ENCODE data around the gene TBP. TPM values are rescaled to one million over a fixed set of nuclear protein-coding genes. Genes with fewer than 3 reads are reported as not detected.
A peak's percentile ranks its signal among the peaks of the same experiment; 100 is the strongest.

TBP gene
- total and polyA plus RNA-seq, 2 of the 13 experiments (the other 11 are each of a cell fraction or from before 2014, with no cell fraction given) = 21.7 to 28.1 TPM

DNA sequence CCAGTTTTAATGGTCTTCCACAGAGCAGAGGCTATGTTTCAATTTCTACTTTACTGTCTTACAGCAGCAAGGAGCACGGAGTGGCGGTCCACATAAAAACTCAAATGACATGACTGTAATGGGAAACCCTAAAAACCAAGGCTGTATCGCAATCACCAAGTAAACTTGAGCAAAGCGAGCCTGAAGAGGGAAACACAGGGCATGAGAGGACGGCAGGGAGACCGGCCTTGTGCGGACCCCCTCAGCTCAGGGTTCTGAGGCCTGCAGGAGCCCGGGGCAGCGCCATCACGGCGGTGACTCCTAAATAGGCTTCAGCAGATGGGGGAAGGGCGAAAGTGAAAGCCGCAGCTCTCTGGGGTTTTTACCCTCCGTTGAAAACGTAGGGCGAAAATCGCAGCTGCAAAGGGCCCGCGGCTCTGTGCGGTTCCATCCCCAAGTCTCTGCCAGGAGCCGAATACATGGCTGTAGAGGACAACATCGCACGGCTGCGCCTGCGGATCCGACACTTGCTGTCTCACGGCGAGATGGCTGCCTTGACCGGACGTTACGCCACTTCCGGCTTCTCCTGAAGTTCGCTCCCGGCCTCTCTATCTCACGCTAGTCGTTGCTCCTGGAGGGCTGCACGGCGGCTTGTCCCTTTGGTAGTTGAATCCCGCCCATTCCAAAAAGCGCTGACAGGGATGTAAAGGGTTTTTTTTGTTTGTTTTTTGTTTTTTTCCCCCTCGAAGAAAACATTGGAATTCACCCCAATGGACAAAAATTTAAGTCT, 1.2 kb upstream of the TBP start, which contains the start of gene PSMB1:
Gene PSMB1 (minus strand): TSS at position 543 of the 769 bp plus-strand sequence. CDS start 65 bp downstream, at position 478.
- Histone ChIP-seq H3K4me3 (replicated peaks in 1 of 3; ENCODE audit: insufficient read depth in 1 of 3, low read depth in 2 of 3, low read length in 3 of 3) (peak within 1 kb of the TSS; percentile 98 to 99 (median 98)), H3K27me3 (ENCODE audit: control insufficient read depth in 1 of 2, insufficient read depth in 2 of 2, low read length in 2 of 2) (peaks cover 0 to 5% of the 10 kb centered on the region in 2 experiments; a peak in 1 of 5 replicates), H3K9me3 (ENCODE audit: low read length) (no peaks in the 10 kb centered on the region), H3K27ac (ENCODE audit: extremely low read length, insufficient read depth, low read length) (peak within 1 kb of the TSS; percentile 95), H3K9ac (ENCODE audit: insufficient read depth, low read depth, low read length) (peak within 1 kb of the TSS; percentile 96), H3K4me2 (ENCODE audit: low read depth, low read length) (peak within 1 kb of the TSS; percentile 98), H3K4me1 (ENCODE audit: insufficient read depth, low read length) (peaks cover 54% of the 10 kb centered on the region), H4K20me1 (ENCODE audit: insufficient read depth, low read length) (peaks cover 46% of the 10 kb centered on the region), H3K79me2 (ENCODE audit: insufficient read depth, low read length) (peaks cover 83% of the 10 kb centered on the region), H2AFZ (ENCODE audit: low read length) (peak within 1 kb of the TSS; percentile 99), H3K36me3 (replicated peaks in 1 of 2; ENCODE audit: control insufficient read depth in 1 of 2, insufficient read depth in 2 of 2, low read length in 2 of 2) (peaks cover 7 to 28% of the 10 kb centered on the region in 2 experiments)
- ChIA-PET POLR2A (interaction anchor here (0.6 to 3.1 kb wide), 11 partner anchors 11 to 851 kb away, joined by 3 to 22 read pairs (median 6); partner anchors contain the start of genes C6orf120, DYNLT2, ERMARD and PDCD2), CTCF (ENCODE audit: low intra/inter-chr PET ratio, low total read pairs) (no interaction called here)
- ATAC-seq (peak; percentile 89), FAIRE-seq (peak; percentile 78), DNase-seq (ENCODE audit: low spot score) (peak; percentile 96)
- intact Hi-C loops (cut with micrococcal nuclease; ENCODE audit: unreplicated experiment) (loop anchor here (5.0 kb wide), 3 partner anchors 246 to 851 kb away; partner anchors contain the start of genes C6orf120, FAM120B and WDR27), in situ Hi-C loops (cut with HindIII; ENCODE audit: extremely low pct_ligation_motif_present, low pct_unique_long_range_greater_than_20kb) (loop anchor here (5.0 kb wide), 1 partner anchor 801 kb away; the partner anchor contains the start of genes DYNLT2 and ERMARD)
- WGBS (ENCODE audit: low lambda C conversion rate) = 2% methylated on average over 34 of the region's 41 CpGs
- BruUV-seq (replicated peaks) = no TSS peak
- no peak for TF ChIP-seq ZNF546 (CRISPR knock-in tag; conservative IDR thresholded peaks at IDR 0.05)
- TF ChIP-seq ZNF33B (CRISPR knock-in tag; IDR thresholded peaks at IDR 0.05) = peak; percentile 92
- TF ChIP-seq, protein P1, sequence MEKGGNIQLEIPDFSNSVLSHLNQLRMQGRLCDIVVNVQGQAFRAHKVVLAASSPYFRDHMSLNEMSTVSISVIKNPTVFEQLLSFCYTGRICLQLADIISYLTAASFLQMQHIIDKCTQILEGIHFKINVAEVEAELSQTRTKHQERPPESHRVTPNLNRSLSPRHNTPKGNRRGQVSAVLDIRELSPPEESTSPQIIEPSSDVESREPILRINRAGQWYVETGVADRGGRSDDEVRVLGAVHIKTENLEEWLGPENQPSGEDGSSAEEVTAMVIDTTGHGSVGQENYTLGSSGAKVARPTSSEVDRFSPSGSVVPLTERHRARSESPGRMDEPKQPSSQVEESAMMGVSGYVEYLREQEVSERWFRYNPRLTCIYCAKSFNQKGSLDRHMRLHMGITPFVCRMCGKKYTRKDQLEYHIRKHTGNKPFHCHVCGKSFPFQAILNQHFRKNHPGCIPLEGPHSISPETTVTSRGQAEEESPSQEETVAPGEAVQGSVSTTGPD (CRISPR knock-in tag; IDR thresholded peaks at IDR 0.05) = no peak; the same call in 1 of the 2 replicates
- peak; percentile 98 for TF ChIP-seq KDM5B (CRISPR knock-in tag; IDR thresholded peaks at IDR 0.05; ENCODE audit: borderline replicate concordance)
- TF ChIP-seq ZNF333 (CRISPR knock-in tag; IDR thresholded peaks at IDR 0.05; ENCODE audit: borderline replicate concordance) = no peak; the same call in 1 of the 2 replicates
- peak; percentile 40 for TF ChIP-seq SIX4 (CRISPR knock-in tag; IDR thresholded peaks at IDR 0.05)
- no peak for TF ChIP-seq ZNF660 (CRISPR knock-in tag; IDR thresholded peaks at IDR 0.05; ENCODE audit: borderline replicate concordance, low read depth)
- TF ChIP-seq, protein P2, sequence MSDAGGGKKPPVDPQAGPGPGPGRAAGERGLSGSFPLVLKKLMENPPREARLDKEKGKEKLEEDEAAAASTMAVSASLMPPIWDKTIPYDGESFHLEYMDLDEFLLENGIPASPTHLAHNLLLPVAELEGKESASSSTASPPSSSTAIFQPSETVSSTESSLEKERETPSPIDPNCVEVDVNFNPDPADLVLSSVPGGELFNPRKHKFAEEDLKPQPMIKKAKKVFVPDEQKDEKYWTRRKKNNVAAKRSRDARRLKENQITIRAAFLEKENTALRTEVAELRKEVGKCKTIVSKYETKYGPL (CRISPR knock-in tag; IDR thresholded peaks at IDR 0.05) = peak; percentile 7
- TF ChIP-seq SMAD3 (CRISPR knock-in tag; IDR thresholded peaks at IDR 0.05) = peak; percentile 88; the same call in 1 of the 2 replicates
- peak; percentile 85; the same call in 1 of the 2 replicates for TF ChIP-seq ZNF878 (CRISPR knock-in tag; IDR thresholded peaks at IDR 0.05)
- no peak for TF ChIP-seq SUZ12 (IDR thresholded peaks at IDR 0.05; ENCODE audit: low read depth, low read length)
- TF ChIP-seq CBX1 (IDR thresholded peaks at IDR 0.05; ENCODE audit: low read depth) = peak; percentile 75
- TF ChIP-seq, protein P3, sequence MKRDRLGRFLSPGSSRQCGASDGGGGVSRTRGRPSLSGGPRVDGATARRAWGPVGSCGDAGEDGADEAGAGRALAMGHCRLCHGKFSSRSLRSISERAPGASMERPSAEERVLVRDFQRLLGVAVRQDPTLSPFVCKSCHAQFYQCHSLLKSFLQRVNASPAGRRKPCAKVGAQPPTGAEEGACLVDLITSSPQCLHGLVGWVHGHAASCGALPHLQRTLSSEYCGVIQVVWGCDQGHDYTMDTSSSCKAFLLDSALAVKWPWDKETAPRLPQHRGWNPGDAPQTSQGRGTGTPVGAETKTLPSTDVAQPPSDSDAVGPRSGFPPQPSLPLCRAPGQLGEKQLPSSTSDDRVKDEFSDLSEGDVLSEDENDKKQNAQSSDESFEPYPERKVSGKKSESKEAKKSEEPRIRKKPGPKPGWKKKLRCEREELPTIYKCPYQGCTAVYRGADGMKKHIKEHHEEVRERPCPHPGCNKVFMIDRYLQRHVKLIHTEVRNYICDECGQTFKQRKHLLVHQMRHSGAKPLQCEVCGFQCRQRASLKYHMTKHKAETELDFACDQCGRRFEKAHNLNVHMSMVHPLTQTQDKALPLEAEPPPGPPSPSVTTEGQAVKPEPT (CRISPR knock-in tag; IDR thresholded peaks at IDR 0.05; ENCODE audit: low read depth) = peak; percentile 50; the same call in 1 of the 2 replicates
- peak; percentile 95 for TF ChIP-seq THAP11 (CRISPR knock-in tag; IDR thresholded peaks at IDR 0.05)
- peak; percentile 80; the same call in 1 of the 2 replicates for TF ChIP-seq ZFP41 (CRISPR knock-in tag; IDR thresholded peaks at IDR 0.05; ENCODE audit: borderline replicate concordance)
- 0 out of 2 replicates have a peak, but pooled peaks have one; percentile 44 for TF ChIP-seq CENPT (CRISPR knock-in tag; IDR thresholded peaks at IDR 0.05; ENCODE audit: low read depth)
- no peak for TF ChIP-seq CBX5 (CRISPR knock-in tag; IDR thresholded peaks at IDR 0.05; ENCODE audit: borderline replicate concordance)
- no peak for TF ChIP-seq ONECUT2 (CRISPR knock-in tag; IDR thresholded peaks at IDR 0.05)
- TF ChIP-seq SAP130 (CRISPR knock-in tag; IDR thresholded peaks at IDR 0.05; ENCODE audit: low read depth) = peak; percentile 97

All from HepG2 (cell line).